ENCODE results near the gene ZNRF1.

ZNRF1 gene

GRCh38 chr16:75027520-75028300 lies 28.9 kb downstream of the ZNRF1 start:
- DNase-seq (ENCODE audit: low spot score) = no peak
- TF ChIP-seq, protein P1, sequence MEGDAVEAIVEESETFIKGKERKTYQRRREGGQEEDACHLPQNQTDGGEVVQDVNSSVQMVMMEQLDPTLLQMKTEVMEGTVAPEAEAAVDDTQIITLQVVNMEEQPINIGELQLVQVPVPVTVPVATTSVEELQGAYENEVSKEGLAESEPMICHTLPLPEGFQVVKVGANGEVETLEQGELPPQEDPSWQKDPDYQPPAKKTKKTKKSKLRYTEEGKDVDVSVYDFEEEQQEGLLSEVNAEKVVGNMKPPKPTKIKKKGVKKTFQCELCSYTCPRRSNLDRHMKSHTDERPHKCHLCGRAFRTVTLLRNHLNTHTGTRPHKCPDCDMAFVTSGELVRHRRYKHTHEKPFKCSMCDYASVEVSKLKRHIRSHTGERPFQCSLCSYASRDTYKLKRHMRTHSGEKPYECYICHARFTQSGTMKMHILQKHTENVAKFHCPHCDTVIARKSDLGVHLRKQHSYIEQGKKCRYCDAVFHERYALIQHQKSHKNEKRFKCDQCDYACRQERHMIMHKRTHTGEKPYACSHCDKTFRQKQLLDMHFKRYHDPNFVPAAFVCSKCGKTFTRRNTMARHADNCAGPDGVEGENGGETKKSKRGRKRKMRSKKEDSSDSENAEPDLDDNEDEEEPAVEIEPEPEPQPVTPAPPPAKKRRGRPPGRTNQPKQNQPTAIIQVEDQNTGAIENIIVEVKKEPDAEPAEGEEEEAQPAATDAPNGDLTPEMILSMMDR (IDR thresholded peaks at IDR 0.05; ENCODE audit: extremely low read depth, missing control alignments) = no peak

GRCh38 chr16:75028544-75029135 lies 29.8 kb downstream of the ZNRF1 start:
- no peak for DNase-seq (ENCODE audit: low spot score)
- TF ChIP-seq, protein P1 (IDR thresholded peaks at IDR 0.05; ENCODE audit: extremely low read depth, missing control alignments) = no peak

DNA sequence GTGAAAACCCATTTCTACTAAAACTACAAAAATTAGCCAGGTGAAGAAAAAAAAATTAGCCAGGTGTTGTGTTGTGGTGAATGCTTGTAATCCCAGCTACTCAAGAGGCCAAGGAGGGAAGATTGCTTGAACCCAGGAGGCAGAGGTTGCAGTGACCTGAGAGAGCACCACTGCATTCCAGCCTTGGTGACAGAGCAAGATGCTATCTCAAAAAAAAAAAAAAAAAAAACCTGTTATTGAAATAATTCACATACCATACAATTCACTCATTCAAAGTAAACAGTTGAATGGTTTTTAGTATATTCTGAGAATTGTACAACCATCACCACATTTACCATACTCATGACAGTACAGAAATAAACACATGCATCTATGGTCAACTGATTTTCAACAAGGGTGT lies 31.0 kb downstream of the ZNRF1 start:
- TF ChIP-seq, protein P1 (IDR thresholded peaks at IDR 0.05; ENCODE audit: extremely low read depth, missing control alignments) = no peak
- no peak for DNase-seq (ENCODE audit: low spot score)

DNA sequence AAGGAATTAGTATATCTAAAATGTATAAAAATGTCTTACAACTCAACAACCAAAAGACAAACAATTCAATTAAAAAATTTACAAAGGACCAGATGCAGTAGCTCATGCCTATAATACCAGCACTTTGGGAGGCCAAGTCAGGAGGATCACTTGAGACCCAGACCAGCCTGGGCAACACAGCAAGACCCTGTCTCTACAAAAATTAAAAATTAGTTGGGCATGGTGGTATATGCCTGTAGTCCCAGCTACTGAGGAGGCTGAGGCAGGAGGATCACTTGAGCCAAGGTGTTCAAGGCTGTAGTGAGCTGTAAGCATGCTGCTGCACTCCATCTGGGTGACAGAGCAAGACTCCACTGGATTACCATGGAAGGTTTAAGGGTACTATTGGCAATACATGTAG lies 33.8 kb downstream of the ZNRF1 start:
- TF ChIP-seq, protein P1 (IDR thresholded peaks at IDR 0.05; ENCODE audit: extremely low read depth, missing control alignments) = no peak
- no peak for DNase-seq (ENCODE audit: low spot score)

DNA sequence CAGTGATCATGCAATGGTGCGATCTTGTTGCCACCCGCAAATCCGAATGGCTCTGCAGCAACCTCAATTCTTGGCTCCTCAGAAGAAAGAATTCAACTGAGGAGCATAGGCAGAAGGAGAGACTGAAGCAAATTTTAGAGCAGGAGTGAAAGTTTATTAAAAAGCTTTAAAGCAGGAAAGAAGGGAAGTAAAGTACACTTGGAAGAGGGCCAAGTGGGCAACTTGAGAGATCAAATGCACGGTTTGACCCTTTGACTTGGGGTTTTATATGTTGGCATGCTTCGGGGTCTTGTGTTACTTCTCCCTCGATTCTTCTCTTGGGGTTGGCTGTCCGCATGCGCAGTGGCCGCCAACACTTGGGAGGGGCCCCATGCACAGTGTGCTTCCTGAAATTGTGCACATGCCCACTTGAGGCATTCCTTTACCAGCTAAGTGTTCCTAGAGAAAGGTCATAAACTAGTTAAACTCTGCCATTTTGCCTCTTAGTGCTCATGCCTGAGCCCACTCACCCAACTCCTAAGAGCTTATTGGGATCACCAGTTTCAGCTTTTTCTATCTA lies 36.7 kb downstream of the ZNRF1 start:
- no peak for DNase-seq (ENCODE audit: low spot score)
- TF ChIP-seq, protein P1 (IDR thresholded peaks at IDR 0.05; ENCODE audit: extremely low read depth, missing control alignments) = no peak

- no peak for DNase-seq (ENCODE audit: low spot score)
- TF ChIP-seq, protein P1 (IDR thresholded peaks at IDR 0.05; ENCODE audit: extremely low read depth, missing control alignments) = no peak
These were observed 39.4 kb downstream of the ZNRF1 start for GRCh38 chr16:75038036-75038858.

All from GM20000 (cell line).